ENCODE measurements around the gene ZNF284.

ZNF284 gene

DNA sequence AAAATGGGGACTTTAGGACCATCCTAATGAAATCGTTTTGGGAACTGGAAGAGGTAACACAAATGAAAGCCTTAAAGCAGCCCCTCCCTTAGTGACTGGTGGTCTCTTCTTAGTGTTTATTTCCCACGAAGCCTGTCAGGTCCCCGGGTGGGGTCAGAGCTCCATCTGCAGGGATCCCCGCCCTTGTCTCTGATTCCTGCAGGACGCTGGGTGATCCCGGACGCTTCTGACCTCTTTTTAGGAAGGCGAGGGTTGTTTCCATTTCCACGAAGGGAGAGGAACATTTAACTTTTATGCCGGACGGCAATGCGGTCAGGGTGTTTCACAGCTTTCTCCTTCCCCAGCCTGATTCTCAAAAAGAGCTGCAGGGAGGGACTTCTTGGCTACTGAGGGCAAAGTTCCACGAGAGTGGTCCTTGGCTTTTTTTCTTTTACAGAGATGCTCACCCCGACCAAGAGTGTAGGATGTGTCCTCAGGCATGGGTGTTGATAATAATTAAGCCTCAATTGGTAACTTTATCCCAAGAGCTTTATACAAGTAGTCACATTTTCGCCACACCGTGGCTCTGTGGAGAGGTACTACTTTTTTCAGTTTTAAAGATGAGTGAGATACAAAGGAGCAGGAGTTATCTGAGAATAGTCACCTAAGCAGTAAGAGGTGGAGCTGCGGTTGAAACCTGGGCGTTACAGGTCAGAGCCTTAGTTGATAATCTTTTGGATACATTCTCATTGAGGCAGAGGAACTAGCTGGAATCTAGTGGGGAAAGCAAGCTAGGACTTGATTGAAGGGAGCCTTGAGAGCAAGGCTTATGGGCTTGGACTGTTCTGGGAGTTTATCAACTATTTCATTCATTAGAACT, 813 bp downstream of the ZNF284 start:
- H3K27me3 ChIP-seq (ENCODE audit: control insufficient read depth, insufficient read depth, low read length): no peaks in the 10 kb centered on the region
- H3K4me3 ChIP-seq (ENCODE audit: low read depth, low read length): peak overlapping the region; percentile 85
- peak overlapping the region; percentile 95 for H3K4me2 ChIP-seq (ENCODE audit: low read length)
- no peaks in the 10 kb centered on the region for H3K9me3 ChIP-seq (ENCODE audit: control insufficient read depth, low read length)
- no peak overlapping the region for H3K9ac ChIP-seq
- peak overlapping the region; percentile 73 for H2AFZ ChIP-seq
- TF ChIP-seq, protein P1, sequence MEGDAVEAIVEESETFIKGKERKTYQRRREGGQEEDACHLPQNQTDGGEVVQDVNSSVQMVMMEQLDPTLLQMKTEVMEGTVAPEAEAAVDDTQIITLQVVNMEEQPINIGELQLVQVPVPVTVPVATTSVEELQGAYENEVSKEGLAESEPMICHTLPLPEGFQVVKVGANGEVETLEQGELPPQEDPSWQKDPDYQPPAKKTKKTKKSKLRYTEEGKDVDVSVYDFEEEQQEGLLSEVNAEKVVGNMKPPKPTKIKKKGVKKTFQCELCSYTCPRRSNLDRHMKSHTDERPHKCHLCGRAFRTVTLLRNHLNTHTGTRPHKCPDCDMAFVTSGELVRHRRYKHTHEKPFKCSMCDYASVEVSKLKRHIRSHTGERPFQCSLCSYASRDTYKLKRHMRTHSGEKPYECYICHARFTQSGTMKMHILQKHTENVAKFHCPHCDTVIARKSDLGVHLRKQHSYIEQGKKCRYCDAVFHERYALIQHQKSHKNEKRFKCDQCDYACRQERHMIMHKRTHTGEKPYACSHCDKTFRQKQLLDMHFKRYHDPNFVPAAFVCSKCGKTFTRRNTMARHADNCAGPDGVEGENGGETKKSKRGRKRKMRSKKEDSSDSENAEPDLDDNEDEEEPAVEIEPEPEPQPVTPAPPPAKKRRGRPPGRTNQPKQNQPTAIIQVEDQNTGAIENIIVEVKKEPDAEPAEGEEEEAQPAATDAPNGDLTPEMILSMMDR (IDR thresholded peaks at IDR 0.05): no peak
- no peaks in the 10 kb centered on the region for H3K36me3 ChIP-seq (ENCODE audit: control insufficient read depth, insufficient read depth, low read length)
- peak overlapping the region; percentile 1 for H3K27ac ChIP-seq
- H3K79me2 ChIP-seq: no peaks in the 10 kb centered on the region
- no peaks in the 10 kb centered on the region for H3K4me1 ChIP-seq

DNA sequence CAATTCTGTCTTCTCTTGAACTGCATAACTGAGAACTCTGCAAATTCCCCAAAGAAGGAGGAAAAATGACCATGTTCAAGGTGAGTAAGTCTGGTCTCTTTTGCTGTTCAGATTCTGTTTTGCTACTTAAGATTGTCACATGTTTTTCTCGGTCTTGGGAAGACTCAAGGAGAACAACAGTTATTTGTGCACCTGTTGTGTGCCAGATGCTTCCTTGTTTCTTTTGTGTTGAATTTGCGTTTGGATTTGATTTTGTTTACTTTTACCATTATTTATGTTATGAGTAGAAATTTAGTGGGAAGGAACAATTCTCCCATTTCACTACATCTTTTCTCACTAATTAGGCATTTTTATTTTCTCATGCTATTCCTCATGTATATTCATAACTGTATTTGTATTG, 4.4 kb downstream of the ZNF284 start:
- TF ChIP-seq, protein P1 (IDR thresholded peaks at IDR 0.05): no peak
- Histone ChIP-seq H3K9ac (no peak overlapping the region), H3K9me3 (ENCODE audit: control insufficient read depth, low read length) (no peaks in the 10 kb centered on the region), H3K27ac (no peak overlapping the region), H2AFZ (no peak overlapping the region), H3K4me3 (ENCODE audit: low read depth, low read length) (no peak overlapping the region), H3K79me2 (no peaks in the 10 kb centered on the region), H3K4me1 (no peaks in the 10 kb centered on the region), H3K36me3 (ENCODE audit: control insufficient read depth, insufficient read depth, low read length) (no peaks in the 10 kb centered on the region), H3K4me2 (ENCODE audit: low read length) (no peak overlapping the region), H3K27me3 (ENCODE audit: control insufficient read depth, insufficient read depth, low read length) (no peaks in the 10 kb centered on the region)

DNA sequence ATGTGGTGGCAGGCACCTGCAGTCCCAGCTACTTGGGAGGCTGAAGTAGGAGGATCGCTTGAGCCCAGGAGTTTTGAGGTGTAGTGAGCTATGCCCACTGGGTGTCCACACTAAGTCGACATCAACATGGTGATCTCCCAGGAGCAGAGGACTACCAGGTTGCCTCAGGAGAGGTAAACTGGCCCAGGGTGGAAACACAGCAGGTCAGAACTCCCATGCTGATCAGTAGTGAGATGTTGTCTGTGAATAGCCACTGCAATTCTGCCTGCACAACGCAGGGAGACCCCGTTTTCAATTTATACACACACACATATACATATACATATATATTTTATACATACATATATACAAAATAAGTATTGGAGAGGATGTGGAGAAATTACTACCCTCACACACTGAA, 20.1 kb downstream of the ZNF284 start:
- peaks cover 3% of the 10 kb centered on the region for H3K4me1 ChIP-seq
- no peak overlapping the region for H3K9ac ChIP-seq
- H3K27me3 ChIP-seq (ENCODE audit: control insufficient read depth, insufficient read depth, low read length): no peaks in the 10 kb centered on the region
- no peaks in the 10 kb centered on the region for H3K36me3 ChIP-seq (ENCODE audit: control insufficient read depth, insufficient read depth, low read length)
- H3K79me2 ChIP-seq: peaks cover 4% of the 10 kb centered on the region
- no peaks in the 10 kb centered on the region for H3K9me3 ChIP-seq (ENCODE audit: control insufficient read depth, low read length)
- no peak overlapping the region for H3K4me3 ChIP-seq (ENCODE audit: low read depth, low read length)
- TF ChIP-seq, protein P1 (IDR thresholded peaks at IDR 0.05): no peak
- no peak overlapping the region for H3K27ac ChIP-seq
- H2AFZ ChIP-seq: no peak overlapping the region
- no peak overlapping the region for H3K4me2 ChIP-seq (ENCODE audit: low read length)

DNA sequence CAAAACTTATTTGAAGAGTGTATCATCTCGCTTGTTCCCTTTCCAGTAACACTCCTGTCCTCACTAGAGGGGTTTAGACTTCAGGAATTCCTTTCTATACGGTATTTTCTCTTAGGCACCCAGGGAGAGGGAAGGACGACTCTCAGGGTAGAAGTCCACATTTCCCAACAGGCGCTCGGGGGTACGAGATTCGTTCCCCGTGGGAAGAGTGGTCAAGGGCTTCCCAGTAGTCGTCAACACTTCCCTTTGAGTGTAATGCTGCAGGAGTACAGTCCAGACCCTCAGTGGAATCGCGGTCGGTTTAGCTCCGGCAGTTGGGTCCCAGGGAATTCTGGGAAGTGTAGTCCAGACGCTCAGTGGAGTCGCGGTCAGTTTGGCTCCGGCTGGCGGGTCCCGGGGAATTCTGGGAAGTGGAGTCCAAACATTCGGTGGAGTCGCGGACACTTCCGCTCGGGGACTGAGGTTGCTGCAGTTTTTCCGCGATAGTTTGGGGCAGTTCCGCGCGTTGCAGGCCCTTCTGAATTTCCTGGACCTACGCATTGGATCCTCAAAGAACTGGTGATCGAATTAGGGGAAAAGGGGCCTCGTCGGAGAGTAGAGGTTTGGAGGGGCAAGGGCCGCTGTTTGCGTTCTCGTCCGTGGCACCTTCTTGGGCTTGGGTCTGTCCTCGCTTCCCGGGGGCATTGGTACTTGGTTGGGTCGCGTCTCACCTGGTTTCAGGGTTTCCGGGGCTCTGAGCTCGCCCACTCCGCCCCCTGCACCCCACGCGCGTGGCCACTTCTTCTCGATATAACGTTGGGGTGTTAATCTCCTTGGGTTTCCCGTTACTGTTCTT, 22.2 kb downstream of the ZNF284 start, which contains the start of gene ZNF224:
Gene ZNF224, plus strand, starts transcription at position 431 of the 835 bp plus-strand sequence. CDS start 3,513 bp downstream, outside the sequence.
- no peaks in the 10 kb centered on the region for H3K9me3 ChIP-seq (ENCODE audit: control insufficient read depth, low read length)
- TF ChIP-seq, protein P1 (IDR thresholded peaks at IDR 0.05): no peak
- H3K27ac ChIP-seq: peak within 1 kb of the TSS; percentile 66
- peaks cover 3% of the 10 kb centered on the region for H3K4me1 ChIP-seq
- no peaks in the 10 kb centered on the region for H3K36me3 ChIP-seq (ENCODE audit: control insufficient read depth, insufficient read depth, low read length)
- peak within 1 kb of the TSS; percentile 91 for H3K4me3 ChIP-seq (ENCODE audit: low read depth, low read length)
- peaks cover 4% of the 10 kb centered on the region for H3K79me2 ChIP-seq
- H2AFZ ChIP-seq: peak within 1 kb of the TSS; percentile 96
- H3K9ac ChIP-seq: peak within 1 kb of the TSS; percentile 24
- no peaks in the 10 kb centered on the region for H3K27me3 ChIP-seq (ENCODE audit: control insufficient read depth, insufficient read depth, low read length)
- peak within 1 kb of the TSS; percentile 99 for H3K4me2 ChIP-seq (ENCODE audit: low read length)
